NCI-H446 treated with DMSO at 0.1 percent for 48 hours (cell line): ENCODE results near the gene TNF.
A peak's percentile ranks its signal among the peaks of the same experiment; 100 is the strongest.

Experiments
- DNase-seq: peaks from one replicate; lab custom pipeline; 2025; lab: John Stamatoyannopoulos, UW

TNF gene

GRCh38 chr6:31575335-31575901 lies at the start of gene TNF:
Gene TNF, plus strand, starts transcription at chr6:31575565. Its CDS starts 177 bp downstream, at chr6:31575742.
- DNase-seq: no peak

GRCh38 chr6:31525932-31526591 lies 49.3 kb upstream of the TNF start:
- DNase-seq: no peak

- no peak for DNase-seq
Observed at GRCh38 chr6:31528307-31528777, 47.0 kb upstream of the TNF start.

GRCh38 chr6:31528821-31529328 lies 46.5 kb upstream of the TNF start, which contains the start of gene MCCD1:
Gene MCCD1, plus strand, starts transcription at chr6:31528962. Its CDS starts 53 bp downstream, at chr6:31529015.
- DNase-seq: no peak

- DNase-seq: no peak
Observed at GRCh38 chr6:31529329-31530150, 45.8 kb upstream of the TNF start.

- no peak for DNase-seq
Observed at GRCh38 chr6:31530659-31531058, 44.7 kb upstream of the TNF start.

- no peak for DNase-seq
Observed at GRCh38 chr6:31531162-31531561, 44.2 kb upstream of the TNF start.

- no peak for DNase-seq
Observed at GRCh38 chr6:31531771-31532643, 43.4 kb upstream of the TNF start.

GRCh38 chr6:31532644-31533454 lies 42.5 kb upstream of the TNF start:
- no peak for DNase-seq

- DNase-seq: no peak
Observed at GRCh38 chr6:31533455-31533841, 41.9 kb upstream of the TNF start.

- no peak for DNase-seq
Observed at GRCh38 chr6:31534011-31534410, 41.4 kb upstream of the TNF start.

- no peak for DNase-seq
Observed at GRCh38 chr6:31534521-31535040, 40.8 kb upstream of the TNF start.

GRCh38 chr6:31535538-31536324 lies 39.6 kb upstream of the TNF start:
- DNase-seq: no peak

GRCh38 chr6:31538805-31539400 lies 36.5 kb upstream of the TNF start:
- DNase-seq: no peak

GRCh38 chr6:31540640-31541039 lies 34.7 kb upstream of the TNF start:
- DNase-seq: no peak

GRCh38 chr6:31541059-31541657 lies 34.2 kb upstream of the TNF start:
- no peak for DNase-seq

- DNase-seq: peak; percentile 96
Observed at GRCh38 chr6:31541658-31542521, 33.5 kb upstream of the TNF start, which contains the start of gene DDX39B. Gene DDX39B, minus strand, starts transcription at chr6:31542003. Its CDS starts 1,471 bp downstream, at chr6:31540532.

GRCh38 chr6:31543639-31544038 lies 31.7 kb upstream of the TNF start:
- no peak for DNase-seq
